Activated naive CD8-positive, alpha-beta T cell treated with anti-CD3 and anti-CD28 coated beads for 36 hours (primary cell): ENCODE results near the gene ZNF33A. TPM values are rescaled to one million over a fixed set of nuclear protein-coding genes. Genes with fewer than 3 reads are reported as not detected.
"Not testable (repeated sequence)": the region's sequence is repeated elsewhere in the genome, so short reads cannot be mapped to it uniquely, and the experiment has no call there.

Experiments used
- DNase-seq: peaks from one replicate; pipeline ENCODE4 v3.0.0; 2021
- H3K27ac Mint-ChIP-seq: one replicate; pipeline ENCODE4 v1.8.0; 2022; ENCODE audit warnings: mild to moderate bottlenecking, moderate library complexity, mixed read lengths
- H3K27me3 Mint-ChIP-seq: one replicate; pipeline ENCODE4 v1.8.0; 2022; ENCODE audit warnings: mild to moderate bottlenecking, mixed read lengths
- H3K36me3 Mint-ChIP-seq: one replicate; pipeline ENCODE4 v1.8.0; 2021; ENCODE audit warnings: mild to moderate bottlenecking, mixed read lengths
- H3K4me1 Mint-ChIP-seq: one replicate; pipeline ENCODE4 v1.8.0; 2021; ENCODE audit warnings: mixed read lengths
- H3K4me3 Mint-ChIP-seq: one replicate; pipeline ENCODE4 v1.8.0; 2022; ENCODE audit warnings: mild to moderate bottlenecking, moderate library complexity, mixed read lengths
- H3K9me3 Mint-ChIP-seq: one replicate; pipeline ENCODE4 v1.8.0; 2022; ENCODE audit warnings: mixed read lengths
- total RNA-seq, 2 experiments: library from RNA; stranded (reverse); gene quantifications; one replicate each; pipeline ENCODE4 v1.2.3, GENCODE V29; 2021

Gene ZNF33A
- total RNA-seq = 10 to 100 TPM; 17.6 to 18.1 TPM

- Mint-ChIP-seq H3K4me3 (peak within 1 kb of the TSS; percentile 84), H3K4me1 (peaks cover 25% of the 10 kb centered on the region), H3K36me3 (peaks cover 25% of the 10 kb centered on the region), H3K27me3 (no peaks in the 10 kb centered on the region), H3K9me3 (no peaks in the 10 kb centered on the region), H3K27ac (peak within 1 kb of the TSS; percentile 99)
- peak; percentile 88 for DNase-seq
These were observed at the start of gene ZNF33A for GRCh38 chr10:38010119-38010903. Gene ZNF33A (plus strand): TSS chr10:38010675. CDS start chr10:38012342, 1,667 bp downstream.

- H3K9me3 Mint-ChIP-seq = peaks cover 15% of the 10 kb centered on the region
- no peak for DNase-seq
- H3K4me1 Mint-ChIP-seq = no peaks in the 10 kb centered on the region
- H3K27ac Mint-ChIP-seq = no peak overlapping the region
- H3K36me3 Mint-ChIP-seq = peaks cover 64% of the 10 kb centered on the region
- H3K27me3 Mint-ChIP-seq = no peaks in the 10 kb centered on the region
- no peak overlapping the region for H3K4me3 Mint-ChIP-seq
These were observed 45.5 kb upstream of the ZNF33A start for GRCh38 chr10:37965006-37965405.

DNA sequence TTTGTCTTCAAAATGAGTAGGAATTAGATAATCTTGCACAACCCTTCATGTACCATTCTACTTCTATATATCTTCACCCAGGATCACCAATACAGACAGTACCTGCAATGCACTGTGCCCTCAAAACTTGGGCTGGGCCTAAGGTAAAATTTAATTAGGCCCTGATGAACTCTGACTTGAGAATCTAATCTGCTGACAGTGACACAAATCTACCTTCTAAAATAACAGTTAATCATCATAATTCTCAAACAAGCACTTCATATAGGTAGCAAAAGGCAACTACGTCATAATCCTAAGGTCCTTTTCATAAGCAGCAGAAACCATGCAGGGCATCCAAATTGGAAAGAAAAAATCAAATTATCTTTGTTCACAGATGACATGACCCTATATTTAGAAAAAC lies 38.1 kb upstream of the ZNF33A start:
- Mint-ChIP-seq H3K4me1 (peaks cover 26% of the 10 kb centered on the region), H3K27ac (no peak overlapping the region), H3K9me3 (peaks cover 8% of the 10 kb centered on the region), H3K4me3 (no peak overlapping the region), H3K36me3 (peaks cover 44% of the 10 kb centered on the region), H3K27me3 (no peaks in the 10 kb centered on the region)
- no peak for DNase-seq

DNA sequence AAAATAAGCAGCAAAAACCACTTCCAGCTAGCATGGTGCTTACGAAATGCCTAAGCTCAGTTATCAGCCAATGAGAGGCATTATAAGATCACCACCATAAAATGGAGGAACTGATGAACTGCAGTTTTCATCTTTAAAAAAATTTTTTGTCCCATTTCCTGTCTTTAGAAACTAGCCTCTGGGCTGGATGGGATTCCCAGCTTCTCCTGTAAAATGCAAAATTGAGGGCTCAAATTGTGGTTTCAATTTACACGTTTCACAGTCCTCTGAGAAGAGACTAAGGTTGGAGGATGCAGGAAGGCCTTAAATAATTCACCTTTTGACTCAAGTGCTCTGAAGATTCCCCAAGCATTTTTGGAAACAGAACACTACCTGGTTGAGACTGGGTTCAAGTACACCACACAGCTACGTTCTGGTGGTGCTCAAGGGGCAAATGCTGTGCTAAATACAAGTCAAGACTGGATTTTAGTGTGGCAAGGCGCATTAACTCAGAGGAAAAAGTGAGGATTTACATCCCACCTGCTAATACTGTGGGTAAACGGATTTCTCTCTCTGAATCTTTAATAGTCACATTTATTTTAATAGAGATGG lies 35.0 kb upstream of the ZNF33A start:
- peak overlapping the region; percentile 90 for H3K4me3 Mint-ChIP-seq
- no peaks in the 10 kb centered on the region for H3K27me3 Mint-ChIP-seq
- H3K36me3 Mint-ChIP-seq = peaks cover 21% of the 10 kb centered on the region
- peaks cover 8% of the 10 kb centered on the region for H3K9me3 Mint-ChIP-seq
- H3K4me1 Mint-ChIP-seq = peaks cover 26% of the 10 kb centered on the region
- no peak for DNase-seq
- H3K27ac Mint-ChIP-seq = peak overlapping the region; percentile 97

- DNase-seq = peak; percentile 97
- peaks cover 26% of the 10 kb centered on the region for H3K4me1 Mint-ChIP-seq
- H3K4me3 Mint-ChIP-seq = peak within 1 kb of the TSS; percentile 90
- peak within 1 kb of the TSS; percentile 97 for H3K27ac Mint-ChIP-seq
- peaks cover 8% of the 10 kb centered on the region for H3K9me3 Mint-ChIP-seq
- H3K36me3 Mint-ChIP-seq = peaks cover 18% of the 10 kb centered on the region
- H3K27me3 Mint-ChIP-seq = no peaks in the 10 kb centered on the region
These were observed 34.2 kb upstream of the ZNF33A start, which contains the start of gene ZNF25 for GRCh38 chr10:37976091-37976879. Gene ZNF25 (minus strand): TSS chr10:37976647. CDS start chr10:37971722, 4,925 bp downstream.

GRCh38 chr10:37976880-37977203 lies 33.6 kb upstream of the ZNF33A start:
- H3K27me3 Mint-ChIP-seq = no peaks in the 10 kb centered on the region
- H3K36me3 Mint-ChIP-seq = peaks cover 18% of the 10 kb centered on the region
- peaks cover 26% of the 10 kb centered on the region for H3K4me1 Mint-ChIP-seq
- peak overlapping the region; percentile 97 for H3K27ac Mint-ChIP-seq
- DNase-seq = no peak
- H3K9me3 Mint-ChIP-seq = peaks cover 8% of the 10 kb centered on the region
- H3K4me3 Mint-ChIP-seq = peak overlapping the region; percentile 90

- peaks cover 5% of the 10 kb centered on the region for H3K27me3 Mint-ChIP-seq
- no peaks in the 10 kb centered on the region for H3K4me1 Mint-ChIP-seq
- no peak overlapping the region for H3K27ac Mint-ChIP-seq
- H3K9me3 Mint-ChIP-seq = no peaks in the 10 kb centered on the region
- DNase-seq = no peak
- H3K4me3 Mint-ChIP-seq = no peak overlapping the region
- H3K36me3 Mint-ChIP-seq = peaks cover 2% of the 10 kb centered on the region
These were observed 18.8 kb upstream of the ZNF33A start for GRCh38 chr10:37991655-37992054.

DNA sequence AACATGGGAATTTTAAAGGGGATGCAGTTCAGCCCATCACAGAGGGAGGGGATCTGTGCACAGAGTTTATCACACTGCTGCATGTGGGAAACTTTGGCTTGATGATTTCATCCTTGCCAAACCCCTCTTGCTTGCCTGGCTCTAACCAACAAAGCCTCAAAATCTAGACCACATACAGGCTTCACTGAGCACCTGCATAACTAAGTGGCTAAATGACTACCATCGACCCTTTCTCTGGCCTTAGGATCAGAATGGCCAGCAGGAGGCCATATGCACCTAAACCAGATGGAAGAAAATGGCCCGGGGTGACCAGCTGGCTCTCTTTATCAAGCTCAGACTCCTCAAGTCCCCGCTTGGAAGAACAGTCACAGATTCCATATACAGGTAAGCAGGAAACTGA lies 18.4 kb upstream of the ZNF33A start:
- no peak for DNase-seq
- H3K9me3 Mint-ChIP-seq = no peaks in the 10 kb centered on the region
- H3K27me3 Mint-ChIP-seq = peaks cover 5% of the 10 kb centered on the region
- H3K36me3 Mint-ChIP-seq = peaks cover 2% of the 10 kb centered on the region
- H3K27ac Mint-ChIP-seq = no peak overlapping the region
- H3K4me3 Mint-ChIP-seq = no peak overlapping the region
- no peaks in the 10 kb centered on the region for H3K4me1 Mint-ChIP-seq

DNA sequence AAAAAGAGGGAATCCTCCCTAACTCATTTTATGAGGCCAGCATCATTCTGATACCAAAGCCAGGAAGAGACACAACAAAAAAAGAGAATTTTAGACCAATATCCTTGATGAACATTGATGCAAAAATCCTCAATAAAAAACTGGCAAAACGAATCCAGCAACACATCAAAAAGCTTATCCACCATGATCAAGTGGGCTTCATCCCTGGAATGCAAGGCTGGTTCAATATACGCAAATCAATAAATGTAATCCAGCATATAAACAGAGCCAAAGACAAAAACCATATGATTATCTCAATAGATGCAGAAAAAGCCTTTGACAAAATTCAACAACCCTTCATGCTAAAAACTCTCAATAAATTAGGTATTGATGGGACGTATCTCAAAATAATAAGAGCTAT lies 11.6 kb upstream of the ZNF33A start:
- not testable (repeated sequence) for H3K36me3 Mint-ChIP-seq, H3K4me3 Mint-ChIP-seq, H3K27me3 Mint-ChIP-seq, H3K4me1 Mint-ChIP-seq, DNase-seq, H3K9me3 Mint-ChIP-seq, H3K27ac Mint-ChIP-seq

GRCh38 chr10:38000474-38000873 lies 10.0 kb upstream of the ZNF33A start:
- not testable (repeated sequence) for H3K9me3 Mint-ChIP-seq, H3K4me3 Mint-ChIP-seq, H3K36me3 Mint-ChIP-seq, H3K27me3 Mint-ChIP-seq, H3K4me1 Mint-ChIP-seq, DNase-seq, H3K27ac Mint-ChIP-seq

GRCh38 chr10:38003026-38003425 lies 7.4 kb upstream of the ZNF33A start:
- H3K4me1 Mint-ChIP-seq = no peaks in the 10 kb centered on the region
- no peaks in the 10 kb centered on the region for H3K36me3 Mint-ChIP-seq
- no peaks in the 10 kb centered on the region for H3K27me3 Mint-ChIP-seq
- H3K27ac Mint-ChIP-seq = no peak overlapping the region
- no peak for DNase-seq
- peaks cover 3% of the 10 kb centered on the region for H3K9me3 Mint-ChIP-seq
- no peak overlapping the region for H3K4me3 Mint-ChIP-seq

DNA sequence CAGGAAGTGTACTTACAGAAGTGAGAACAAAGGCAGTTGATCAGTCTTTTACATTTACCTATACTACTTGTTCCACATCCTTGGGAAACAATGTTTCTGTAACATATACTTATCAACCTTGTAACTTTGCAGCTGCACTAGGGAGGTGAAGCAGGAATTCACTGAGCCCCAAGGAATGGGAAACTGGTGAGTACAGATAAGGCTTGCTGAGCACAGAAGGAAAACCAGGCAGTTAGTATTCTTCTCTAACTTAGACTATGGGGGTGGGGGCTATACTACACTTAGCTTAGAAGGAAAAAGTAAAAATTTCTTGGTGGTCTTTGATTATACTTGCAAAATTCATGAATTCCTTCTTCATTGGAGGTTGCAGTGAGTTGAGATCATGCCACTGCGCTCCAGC lies 6.9 kb upstream of the ZNF33A start:
- DNase-seq = no peak
- no peaks in the 10 kb centered on the region for H3K36me3 Mint-ChIP-seq
- H3K9me3 Mint-ChIP-seq = peaks cover 3% of the 10 kb centered on the region
- no peaks in the 10 kb centered on the region for H3K27me3 Mint-ChIP-seq
- no peak overlapping the region for H3K4me3 Mint-ChIP-seq
- H3K4me1 Mint-ChIP-seq = no peaks in the 10 kb centered on the region
- no peak overlapping the region for H3K27ac Mint-ChIP-seq

- no peak overlapping the region for H3K27ac Mint-ChIP-seq
- H3K9me3 Mint-ChIP-seq = no peaks in the 10 kb centered on the region
- no peak overlapping the region for H3K4me3 Mint-ChIP-seq
- no peaks in the 10 kb centered on the region for H3K27me3 Mint-ChIP-seq
- peaks cover 6% of the 10 kb centered on the region for H3K36me3 Mint-ChIP-seq
- H3K4me1 Mint-ChIP-seq = peaks cover 13% of the 10 kb centered on the region
- DNase-seq = no peak
These were observed 2.9 kb upstream of the ZNF33A start for GRCh38 chr10:38007551-38007950.

DNA sequence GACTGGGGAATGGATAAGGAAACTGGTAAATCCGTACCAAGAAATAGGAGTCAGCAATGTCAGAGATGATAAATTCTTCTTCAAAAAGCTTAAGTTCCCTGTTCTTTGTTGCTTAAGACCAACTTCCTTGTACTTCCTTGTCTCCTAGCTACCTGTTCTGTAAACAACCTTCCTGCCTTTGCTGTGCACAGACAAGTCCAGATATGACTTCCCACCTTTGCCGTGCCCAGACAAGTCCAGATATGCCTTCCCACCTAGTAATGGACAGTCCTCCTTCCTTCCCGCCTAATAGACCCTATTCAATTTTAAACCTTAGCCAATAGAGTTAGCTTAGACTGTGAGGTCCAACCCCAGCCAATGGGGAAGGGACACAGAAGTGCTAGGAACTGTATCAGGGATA lies 2.5 kb upstream of the ZNF33A start:
- no peaks in the 10 kb centered on the region for H3K27me3 Mint-ChIP-seq
- no peak for DNase-seq
- no peak overlapping the region for H3K4me3 Mint-ChIP-seq
- H3K27ac Mint-ChIP-seq = no peak overlapping the region
- peaks cover 6% of the 10 kb centered on the region for H3K36me3 Mint-ChIP-seq
- H3K9me3 Mint-ChIP-seq = no peaks in the 10 kb centered on the region
- H3K4me1 Mint-ChIP-seq = peaks cover 15% of the 10 kb centered on the region

- H3K4me3 Mint-ChIP-seq = no peak overlapping the region
- no peak overlapping the region for H3K27ac Mint-ChIP-seq
- no peak for DNase-seq
- H3K36me3 Mint-ChIP-seq = peaks cover 67% of the 10 kb centered on the region
- peaks cover 29% of the 10 kb centered on the region for H3K4me1 Mint-ChIP-seq
- H3K9me3 Mint-ChIP-seq = peaks cover 14% of the 10 kb centered on the region
- H3K27me3 Mint-ChIP-seq = no peaks in the 10 kb centered on the region
These were observed 5.9 kb downstream of the ZNF33A start for GRCh38 chr10:38016354-38016753.
